Peyer's patch (tissue), 4 donors: ENCODE measurements around the gene NHLRC2. TPM values are rescaled to one million over a fixed set of nuclear protein-coding genes. Genes with fewer than 3 reads are reported as not detected.
A peak's percentile ranks its signal among the peaks of the same experiment; 100 is the strongest.

Source experiments
- DNase-seq, 3 donors: peaks; one replicate each; pipeline ENCODE4 v3.0.0-alpha.2; 2017 to 2019
- H3K27ac ChIP-seq, 4 donors: fragments of 200-600 bp; sonication (generic); one replicate each; pipeline ENCODE4 v1.5.1; 2016 to 2019
- H3K27me3 ChIP-seq, 2 donors: fragments of 200-600 bp; sonication (generic); one replicate each; pipeline ENCODE4 v1.5.1; 2019
- H3K36me3 ChIP-seq, 3 donors: fragments of 200-600 bp; sonication (generic); one replicate each; pipeline ENCODE4 v1.5.1; 2016 to 2019
- H3K4me1 ChIP-seq, 4 donors: fragments of 200-600 bp; sonication (generic); one replicate each; pipeline ENCODE4 v1.5.1; 2016 to 2019
- H3K4me3 ChIP-seq, 4 donors: fragments of 200-600 bp; sonication (generic); 1 replicate in 3 of 4; 2 replicates in 1 of 4; pipeline ENCODE4 v1.5.1; 2016 to 2019; ENCODE audit warnings: mild to moderate bottlenecking in 1 of 4
- H3K9me3 ChIP-seq, 4 donors: fragments of 200-600 bp; sonication (generic); one replicate each; pipeline ENCODE4 v1.5.1; 2016 to 2019; ENCODE audit warnings: mild to moderate bottlenecking in 1 of 4
- POLR2A ChIP-seq, 2 donors: fragments of 450-650 bp; IDR thresholded peaks; one replicate each; pipeline ENCODE4 v1.5.1; 2017; ENCODE audit warnings: antibody characterized with exemption in 2 of 2, mild to moderate bottlenecking in 2 of 2, moderate library complexity in 2 of 2
- total RNA-seq, 4 donors: library from RNA; depleted of rRNA; stranded (reverse); fragments of >200 nt; gene quantifications; one replicate each; pipeline ENCODE4 v1.1.0, GENCODE V29; 2016
- TF ChIP-seq, protein P1 (sequence below), 6 experiments: fragments of 450-650 bp in 4 of 6; fragments of 200-600 bp in 2 of 6; sonication (generic) in 1 of 6; IDR thresholded peaks; one replicate each; pipeline ENCODE4 v1.5.1; 2017 to 2019; ENCODE audit warnings: antibody characterized with exemption in 6 of 6, mild to moderate bottlenecking in 3 of 6, moderate library complexity in 1 of 6

Gene NHLRC2
- total RNA-seq, 4 donors from 2014 or later, result 53.8 to 185 (median 70.1) TPM

- Histone ChIP-seq H3K4me3 (no peak overlapping the region), H3K27ac (no peak overlapping the region), H3K27me3 (no peaks in the 10 kb centered on the region), H3K36me3 (no peaks in the 10 kb centered on the region), H3K9me3 (peaks cover 0 to 4% (median 0%) of the 10 kb centered on the region in 4 donors), H3K4me1 (peaks cover 0 to 15% (median 4%) of the 10 kb centered on the region in 4 donors)
- DNase-seq, result no peak
- TF ChIP-seq, protein P1, sequence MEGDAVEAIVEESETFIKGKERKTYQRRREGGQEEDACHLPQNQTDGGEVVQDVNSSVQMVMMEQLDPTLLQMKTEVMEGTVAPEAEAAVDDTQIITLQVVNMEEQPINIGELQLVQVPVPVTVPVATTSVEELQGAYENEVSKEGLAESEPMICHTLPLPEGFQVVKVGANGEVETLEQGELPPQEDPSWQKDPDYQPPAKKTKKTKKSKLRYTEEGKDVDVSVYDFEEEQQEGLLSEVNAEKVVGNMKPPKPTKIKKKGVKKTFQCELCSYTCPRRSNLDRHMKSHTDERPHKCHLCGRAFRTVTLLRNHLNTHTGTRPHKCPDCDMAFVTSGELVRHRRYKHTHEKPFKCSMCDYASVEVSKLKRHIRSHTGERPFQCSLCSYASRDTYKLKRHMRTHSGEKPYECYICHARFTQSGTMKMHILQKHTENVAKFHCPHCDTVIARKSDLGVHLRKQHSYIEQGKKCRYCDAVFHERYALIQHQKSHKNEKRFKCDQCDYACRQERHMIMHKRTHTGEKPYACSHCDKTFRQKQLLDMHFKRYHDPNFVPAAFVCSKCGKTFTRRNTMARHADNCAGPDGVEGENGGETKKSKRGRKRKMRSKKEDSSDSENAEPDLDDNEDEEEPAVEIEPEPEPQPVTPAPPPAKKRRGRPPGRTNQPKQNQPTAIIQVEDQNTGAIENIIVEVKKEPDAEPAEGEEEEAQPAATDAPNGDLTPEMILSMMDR (IDR thresholded peaks at IDR 0.05), result peak in 5 of 6 experiments; percentile 1 to 42 (median 19)
- TF ChIP-seq POLR2A (IDR thresholded peaks at IDR 0.05), result no peak
These were observed 99.2 kb downstream of the NHLRC2 start for GRCh38 chr10:113953505-113954272.

GRCh38 chr10:113954409-113954808, 99.9 kb downstream of the NHLRC2 start:
- no peak overlapping the region for H3K27ac ChIP-seq
- TF ChIP-seq, protein P1 (IDR thresholded peaks at IDR 0.05), result no peak
- TF ChIP-seq POLR2A (IDR thresholded peaks at IDR 0.05), result no peak
- DNase-seq, result no peak
- no peaks in the 10 kb centered on the region for H3K36me3 ChIP-seq
- peaks cover 0 to 23% (median 6%) of the 10 kb centered on the region in 4 donors for H3K4me1 ChIP-seq
- H3K9me3 ChIP-seq, result peaks cover 0 to 4% (median 0%) of the 10 kb centered on the region in 4 donors
- no peaks in the 10 kb centered on the region for H3K27me3 ChIP-seq
- H3K4me3 ChIP-seq, result no peak overlapping the region

DNA sequence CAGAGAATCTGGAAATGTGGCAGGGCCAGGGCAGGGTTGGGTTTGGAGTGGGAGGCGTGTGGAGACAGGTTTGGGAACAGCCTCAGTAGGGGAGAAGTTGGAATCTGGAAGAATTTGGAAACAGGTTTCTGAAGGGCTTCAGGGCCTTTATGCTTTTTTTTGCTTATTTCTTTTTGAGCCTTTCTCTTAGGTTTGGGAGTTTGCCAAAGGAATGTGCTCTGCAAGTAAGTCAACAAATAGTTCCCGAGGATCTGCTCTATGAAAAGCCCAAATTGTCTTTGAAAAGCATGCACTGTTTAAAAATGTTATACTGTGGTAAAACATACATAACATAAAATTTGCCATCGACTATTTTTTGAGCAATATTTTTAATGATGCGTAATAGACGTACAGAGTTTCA, 102.6 kb downstream of the NHLRC2 start:
- DNase-seq, result no peak
- TF ChIP-seq POLR2A (IDR thresholded peaks at IDR 0.05), result no peak
- peaks cover 0 to 4% (median 0%) of the 10 kb centered on the region in 4 donors for H3K9me3 ChIP-seq
- no peaks in the 10 kb centered on the region for H3K27me3 ChIP-seq
- peak overlapping the region in 2 of 4 donors; percentile 94 to 98 for H3K27ac ChIP-seq
- no peak overlapping the region for H3K4me3 ChIP-seq
- H3K36me3 ChIP-seq, result no peaks in the 10 kb centered on the region
- peaks cover 8 to 40% (median 21%) of the 10 kb centered on the region in 4 donors for H3K4me1 ChIP-seq

DNA sequence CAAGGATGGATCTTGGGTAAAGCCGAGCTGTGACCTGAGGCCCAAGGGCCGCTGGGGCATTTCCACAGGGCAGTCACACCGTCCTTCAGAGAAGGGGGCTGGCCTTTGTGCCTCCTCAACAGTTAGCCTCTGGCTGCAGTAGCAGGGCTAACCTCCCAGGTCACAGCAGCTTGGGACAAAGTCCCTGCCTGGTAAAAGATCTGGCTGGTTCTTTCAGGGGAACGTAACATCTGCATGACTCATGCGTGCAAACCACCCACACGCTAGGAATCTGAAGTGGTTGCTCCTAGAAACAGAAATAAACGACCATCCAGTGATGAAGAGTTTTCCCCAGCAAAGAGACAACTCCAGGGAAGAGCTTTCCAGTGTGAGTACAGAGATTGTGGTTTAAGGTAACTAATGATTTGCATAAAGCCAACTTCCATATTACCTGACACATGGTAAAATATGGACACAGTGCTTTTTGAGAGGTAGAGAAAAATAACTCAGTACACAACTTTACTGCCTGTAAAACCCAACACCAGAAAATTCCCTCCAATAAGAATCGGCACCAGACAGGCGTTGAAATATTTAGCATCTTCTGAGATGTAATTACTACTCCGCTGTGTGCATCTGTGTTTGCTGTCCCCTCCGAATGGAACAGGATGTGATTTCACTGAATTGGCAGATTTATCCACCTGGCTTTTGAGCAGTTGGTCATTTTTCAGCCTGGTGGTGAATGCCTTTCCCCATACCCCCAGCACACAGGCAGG, 104.3 kb downstream of the NHLRC2 start:
- Histone ChIP-seq H3K27ac (peak overlapping the region; percentile 42 to 98 (median 88)), H3K36me3 (no peaks in the 10 kb centered on the region), H3K4me1 (peaks cover 8 to 48% (median 21%) of the 10 kb centered on the region in 4 donors), H3K4me3 (peak overlapping the region in 2 of 4 donors; percentile 1 to 24), H3K27me3 (no peaks in the 10 kb centered on the region), H3K9me3 (peaks cover 0 to 3% (median 0%) of the 10 kb centered on the region in 4 donors)
- DNase-seq, result peak in 2 of 3 donors; percentile 79 to 83
- TF ChIP-seq, protein P1 (IDR thresholded peaks at IDR 0.05), result no peak
- peak in 1 of 2 donors; percentile 37 for TF ChIP-seq POLR2A (IDR thresholded peaks at IDR 0.05)

- peak overlapping the region in 3 of 4 donors; percentile 83 to 98 (median 94) for H3K27ac ChIP-seq
- no peaks in the 10 kb centered on the region for H3K27me3 ChIP-seq
- H3K9me3 ChIP-seq, result no peaks in the 10 kb centered on the region
- H3K4me1 ChIP-seq, result peaks cover 8 to 48% (median 21%) of the 10 kb centered on the region in 4 donors
- no peaks in the 10 kb centered on the region for H3K36me3 ChIP-seq
- peak in 2 of 3 donors; percentile 79 to 85 for DNase-seq
- peak overlapping the region in 2 of 4 donors; percentile 1 to 24 for H3K4me3 ChIP-seq
- TF ChIP-seq, protein P1 (IDR thresholded peaks at IDR 0.05), result no peak
- TF ChIP-seq POLR2A (IDR thresholded peaks at IDR 0.05), result peak in 1 of 2 donors; percentile 64
These were observed 104.9 kb downstream of the NHLRC2 start for GRCh38 chr10:113959383-113959760.
